SK-N-SH (cell line): Measurements from ENCODE around the gene THSD7A. TPM values are rescaled to one million over a fixed set of nuclear protein-coding genes. Genes with fewer than 3 reads are reported as not detected.

Experiments
- CTCF ChIA-PET: fragments of 300-600, 350-600 bp; formaldehyde crosslinking; extraction: SDS; loops from one replicate; lab custom pipeline; 2021; lab: Yijun Ruan, JAX
- POLR2A ChIA-PET: fragments of 350-600 bp; sonication (Branson Sonifier 250); formaldehyde crosslinking; extraction: SDS; loops from one replicate; lab custom pipeline; 2020; ENCODE audit warnings: antibody characterized with exemption, inconsistent platforms; lab: Yijun Ruan, JAX
- DNase-seq: peaks from one replicate; pipeline ENCODE4 v3.0.0; 2012
- H2AFZ ChIP-seq: fragments of 200-600 bp; sonication (generic); 2 replicates; pipeline ENCODE4 v1.8.1; 2016; ENCODE audit warnings: antibody characterized with exemption, mild to moderate bottlenecking, low read depth
- H3F3A ChIP-seq: fragments of 200-600 bp; sonication (generic); replicated peaks from 2 replicates; pipeline ENCODE3; 2016; ENCODE audit warnings: antibody characterized with exemption, mild to moderate bottlenecking; ENCODE audit not compliant: insufficient read depth
- H3K27ac ChIP-seq, 2 experiments: fragments of 200-500 bp in 1 of 2; fragments of 200-600 bp in 1 of 2; sonication (Bioruptor generic) in 1 of 2; sonication (generic), shearing (Covaris generic) in 1 of 2; 2 replicates each; pipeline versions ENCODE4 v1.5.1 to v1.6.1; 2014 to 2016; ENCODE audit warnings: low read depth in 2 of 2, inconsistent platforms in 1 of 2, low read length in 1 of 2, mild to moderate bottlenecking in 1 of 2, mixed read lengths in 1 of 2
- H3K27me3 ChIP-seq: fragments of 200-600 bp; sonication (generic), shearing (Covaris generic); 2 replicates; pipeline ENCODE4 v1.6.1; 2016; ENCODE audit warnings: mixed run types; ENCODE audit not compliant: insufficient read depth
- H3K36me3 ChIP-seq, 2 experiments: fragments of 200-500 bp in 1 of 2; fragments of 200-600 bp in 1 of 2; sonication (Bioruptor generic) in 1 of 2; sonication (generic) in 1 of 2; replicated peaks in 1 of 2; 2 replicates each; pipeline versions ENCODE3 to v1.5.1; 2014 to 2016; ENCODE audit warnings: low read length in 1 of 2, mild to moderate bottlenecking in 1 of 2; ENCODE audit not compliant: insufficient read depth in 2 of 2, control insufficient read depth in 1 of 2
- H3K4me1 ChIP-seq, 2 experiments: fragments of 200-500 bp in 1 of 2; fragments of 200-600 bp in 1 of 2; sonication (Bioruptor generic) in 1 of 2; sonication (generic), shearing (Covaris generic) in 1 of 2; 2 replicates each; pipeline versions ENCODE4 v1.5.1 to v1.6.1; 2014 to 2016; ENCODE audit warnings: low read depth in 1 of 2, low read length in 1 of 2, mixed run types in 1 of 2; ENCODE audit not compliant: insufficient read depth in 2 of 2, control insufficient read depth in 1 of 2
- H3K4me2 ChIP-seq: fragments of 200-600 bp; sonication (generic), shearing (Covaris generic); 2 replicates; pipeline ENCODE4 v1.6.1; 2017; ENCODE audit warnings: mixed run types
- H3K4me3 ChIP-seq, 2 experiments: fragments of 200-500 bp in 1 of 2; fragments of 200-600 bp in 1 of 2; sonication (Bioruptor generic) in 1 of 2; sonication (generic), shearing (Covaris generic) in 1 of 2; 2 replicates each; pipeline versions ENCODE4 v1.5.1 to v1.8.1; 2014 to 2016; ENCODE audit warnings: low read depth in 2 of 2, inconsistent platforms in 1 of 2, low read length in 1 of 2, mild to moderate bottlenecking in 1 of 2, mixed read lengths in 1 of 2, moderate library complexity in 1 of 2
- H3K79me2 ChIP-seq: fragments of 200-600 bp; sonication (generic); 2 replicates; pipeline ENCODE4 v1.8.1; 2017; ENCODE audit warnings: mild to moderate bottlenecking; ENCODE audit not compliant: insufficient read depth
- H3K9ac ChIP-seq: fragments of 200-600 bp; sonication (generic); 2 replicates; pipeline ENCODE4 v1.6.1; 2017; ENCODE audit warnings: mixed run types
- H3K9me2 ChIP-seq: fragments of 200-600 bp; sonication (generic); 2 replicates; pipeline ENCODE4 v1.6.1; 2017; ENCODE audit warnings: mixed run types
- H3K9me3 ChIP-seq: fragments of 200-600 bp; sonication (generic); 2 replicates; pipeline ENCODE4 v1.6.1; 2017; ENCODE audit warnings: mixed run types, mild to moderate bottlenecking, moderate library complexity
- H4K20me1 ChIP-seq: fragments of 200-600 bp; sonication (generic); 2 replicates; pipeline ENCODE4 v1.6.1; 2017; ENCODE audit warnings: mild to moderate bottlenecking, mixed run types; ENCODE audit not compliant: insufficient read depth
- CTCF ChIP-seq: fragments of 200-600 bp; sonication (generic); IDR thresholded peaks from 2 replicates; pipeline ENCODE4 v1.6.1; 2017; ENCODE audit warnings: antibody characterized with exemption, mild to moderate bottlenecking, moderate library complexity
- ELF1 ChIP-seq: IDR thresholded peaks from 2 replicates; pipeline ENCODE4 v1.4.0; 2012
- EP300 ChIP-seq, 2 experiments: IDR thresholded peaks; 2 replicates each; pipeline versions ENCODE4 v1.4.0 to v1.6.1; 2012; ENCODE audit warnings: borderline replicate concordance in 1 of 2, low read depth in 1 of 2, low read length in 1 of 2
- EZH2phosphoT487 ChIP-seq: fragments of 200-600 bp; sonication (generic); IDR thresholded peaks from 2 replicates; pipeline ENCODE4 v1.6.1; 2017; ENCODE audit warnings: low read depth, mixed run types, mild to moderate bottlenecking, antibody characterized with exemption, moderate library complexity, borderline replicate concordance
- FOXM1 ChIP-seq: IDR thresholded peaks from 2 replicates; pipeline ENCODE4 v1.4.0; 2012; ENCODE audit warnings: low read depth, mild to moderate bottlenecking
- GATA2 ChIP-seq: sonication (generic); formaldehyde crosslinking; IDR thresholded peaks from 2 replicates; pipeline ENCODE4 v1.5.0; 2020; ENCODE audit warnings: mild to moderate bottlenecking, missing genetic modification reagents
- IRF3 ChIP-seq: fragments of 150-350 bp; IDR thresholded peaks from 2 replicates; pipeline ENCODE4 v1.6.1; 2016; ENCODE audit warnings: mild to moderate bottlenecking, low read depth, low read length
- JUND ChIP-seq: IDR thresholded peaks from 2 replicates; pipeline ENCODE4 v1.4.0; 2012
- MEF2A ChIP-seq: IDR thresholded peaks from 2 replicates; pipeline ENCODE4 v1.4.0; 2012; ENCODE audit warnings: low read depth, borderline replicate concordance
- PBX3 ChIP-seq: IDR thresholded peaks from 2 replicates; pipeline ENCODE4; 2012
- REST ChIP-seq: IDR thresholded peaks from 2 replicates; pipeline ENCODE4 v1.6.1; 2012; ENCODE audit warnings: mild to moderate bottlenecking, low read depth, low read length, moderate library complexity
- RFX5 ChIP-seq: IDR thresholded peaks from 2 replicates; pipeline ENCODE4 v1.6.1; 2012; ENCODE audit warnings: mild to moderate bottlenecking, improper control_type of control experiment, low read length
- RXRA ChIP-seq: IDR thresholded peaks from 2 replicates; pipeline ENCODE4 v1.4.0; 2012; ENCODE audit warnings: low read depth, mild to moderate bottlenecking, borderline replicate concordance
- SMC3 ChIP-seq: IDR thresholded peaks from 2 replicates; pipeline ENCODE4 v1.6.1; 2012; ENCODE audit warnings: low read depth, low read length, improper control_type of control experiment
- TCF12 ChIP-seq: IDR thresholded peaks from 2 replicates; pipeline ENCODE4 v1.4.0; 2012
- TEAD4 ChIP-seq: IDR thresholded peaks from 2 replicates; pipeline ENCODE4 v1.4.0; 2012; ENCODE audit warnings: mild to moderate bottlenecking, borderline replicate concordance; ENCODE audit not compliant: insufficient read depth
- USF2 ChIP-seq: fragments of 150-350 bp; IDR thresholded peaks from 2 replicates; pipeline ENCODE4 v1.6.1; 2017; ENCODE audit warnings: antibody characterized with exemption, low read length, low read depth, borderline replicate concordance
- YY1 ChIP-seq: IDR thresholded peaks from 2 replicates; pipeline ENCODE4 v1.4.0; 2012; ENCODE audit warnings: low read depth, mild to moderate bottlenecking
- ZBTB33 ChIP-seq: IDR thresholded peaks from 2 replicates; pipeline ENCODE4 v1.4.0; 2012; ENCODE audit warnings: low read depth, borderline replicate concordance
- polyA plus RNA-seq, 3 experiments: library from polyadenylated mRNA; depleted of rRNA; stranded (reverse); fragments of >200 nt; gene quantifications; 2 replicates each; pipeline ENCODE4 v1.2.3, GENCODE V29; 2012

THSD7A gene
- polyA plus RNA-seq, 1 of the 3 experiments (the other 2 are of a cell fraction) = 0.16 TPM

- TF ChIP-seq ELF1 (no peak), ZBTB33 (no peak), GATA2 (no peak), RXRA (no peak), EP300 (IDR thresholded peaks at IDR 0.05; ENCODE audit: borderline replicate concordance in 1 of 2, low read depth in 1 of 2, low read length in 1 of 2) (no peak), PBX3 (no peak)
These were observed 395.7 kb downstream of the THSD7A start (continued) for GRCh38 chr7:11436316-11436715.

- H3K36me3 ChIP-seq = peaks cover 0 to 11% of the 10 kb centered on the region in 2 experiments
- no peaks in the 10 kb centered on the region for H3K79me2 ChIP-seq
- no peaks in the 10 kb centered on the region for H3K27me3 ChIP-seq
- no peaks in the 10 kb centered on the region for H3K9me2 ChIP-seq
- no peak for DNase-seq
- ChIA-PET POLR2A (no interaction called here), CTCF (no interaction called here)
- no peak overlapping the region for H3K4me3 ChIP-seq
- H3K4me1 ChIP-seq = peaks cover 0 to 2% of the 10 kb centered on the region in 2 experiments; a peak in 1 of 4 replicates
- H3K9ac ChIP-seq = no peak overlapping the region
- H2AFZ ChIP-seq = no peak overlapping the region
- no peaks in the 10 kb centered on the region for H3K9me3 ChIP-seq
- H4K20me1 ChIP-seq = no peaks in the 10 kb centered on the region
- H3K4me2 ChIP-seq = no peak overlapping the region
- H3F3A ChIP-seq = no peaks in the 10 kb centered on the region
- H3K27ac ChIP-seq = no peak overlapping the region
- TF ChIP-seq EZH2phosphoT487 (no peak), MEF2A (no peak), IRF3 (no peak), CTCF (no peak), RFX5 (no peak), FOXM1 (no peak), ZBTB33 (no peak), TCF12 (no peak), USF2 (no peak), YY1 (no peak), JUND (no peak), REST (no peak), TEAD4 (no peak), SMC3 (no peak)
These were observed 397.6 kb downstream of the THSD7A start for GRCh38 chr7:11434366-11434765.
